Testis (tissue), 2 donors: ENCODE measurements around the gene CCDC167.

ENCODE experiments used
- CTCF ChIP-seq, 3 experiments: fragments of 450-650 bp in 2 of 3; fragments of 200-600 bp in 1 of 3; sonication (generic) in 1 of 3; IDR thresholded peaks; one replicate each; pipeline ENCODE4 v1.5.1; 2016 to 2019; ENCODE audit warnings: antibody characterized with exemption in 3 of 3, mild to moderate bottlenecking in 2 of 3, moderate library complexity in 1 of 3
- POLR2A ChIP-seq: fragments of 450-650 bp; IDR thresholded peaks from one replicate; pipeline ENCODE4 v1.6.1; 2017; ENCODE audit warnings: antibody characterized with exemption, mild to moderate bottlenecking, moderate library complexity

GRCh38 chr6:37524970-37525318 is 25.3 kb upstream of the CCDC167 start:
- TF ChIP-seq CTCF (IDR thresholded peaks at IDR 0.05) (no peak), POLR2A (no peak)
